Measurements from ENCODE around the gene AP1G1.

The AP1G1 gene

GRCh38 chr16:71712501-71712900 is 96.1 kb downstream of the AP1G1 start:
- Histone ChIP-seq H3K27ac (ENCODE audit: poor library complexity, severe bottlenecking) (no peak overlapping the region), H3K9me3 (ENCODE audit: severe bottlenecking) (no peaks in the 10 kb centered on the region), H3K36me3 (ENCODE audit: low read depth) (peaks cover 28% of the 10 kb centered on the region), H3K4me1 (ENCODE audit: insufficient read depth, poor library complexity, severe bottlenecking) (peaks cover 33% of the 10 kb centered on the region), H3K4me3 (ENCODE audit: severe bottlenecking) (no peak overlapping the region), H3K27me3 (ENCODE audit: insufficient read depth, poor library complexity, severe bottlenecking) (no peaks in the 10 kb centered on the region)
- no peak for DNase-seq (ENCODE audit: low spot score)
- ATAC-seq (ENCODE audit: low read depth), result no peak
- TF ChIP-seq CTCF (IDR thresholded peaks at IDR 0.05; ENCODE audit: poor library complexity, severe bottlenecking), result no peak

- ATAC-seq (ENCODE audit: low read depth), result no peak
- Histone ChIP-seq H3K36me3 (ENCODE audit: low read depth) (peaks cover 28% of the 10 kb centered on the region), H3K27me3 (ENCODE audit: insufficient read depth, poor library complexity, severe bottlenecking) (no peaks in the 10 kb centered on the region), H3K9me3 (ENCODE audit: severe bottlenecking) (no peaks in the 10 kb centered on the region), H3K4me1 (ENCODE audit: insufficient read depth, poor library complexity, severe bottlenecking) (peaks cover 35% of the 10 kb centered on the region), H3K4me3 (ENCODE audit: severe bottlenecking) (no peak overlapping the region), H3K27ac (ENCODE audit: poor library complexity, severe bottlenecking) (no peak overlapping the region)
- TF ChIP-seq CTCF (IDR thresholded peaks at IDR 0.05; ENCODE audit: poor library complexity, severe bottlenecking), result no peak
- no peak for DNase-seq (ENCODE audit: low spot score)
Measured at GRCh38 chr16:71711789-71712188, 96.8 kb downstream of the AP1G1 start.

GRCh38 chr16:71709229-71709781 is 99.3 kb downstream of the AP1G1 start:
- H3K9me3 ChIP-seq (ENCODE audit: severe bottlenecking), result no peaks in the 10 kb centered on the region
- DNase-seq (ENCODE audit: low spot score), result no peak
- H3K36me3 ChIP-seq (ENCODE audit: low read depth), result peaks cover 20% of the 10 kb centered on the region
- ATAC-seq (ENCODE audit: low read depth), result peak; percentile 40
- H3K27me3 ChIP-seq (ENCODE audit: insufficient read depth, poor library complexity, severe bottlenecking), result no peaks in the 10 kb centered on the region
- peak overlapping the region; percentile 64 for H3K27ac ChIP-seq (ENCODE audit: poor library complexity, severe bottlenecking)
- H3K4me1 ChIP-seq (ENCODE audit: insufficient read depth, poor library complexity, severe bottlenecking), result peaks cover 35% of the 10 kb centered on the region
- TF ChIP-seq CTCF (IDR thresholded peaks at IDR 0.05; ENCODE audit: poor library complexity, severe bottlenecking), result no peak
- H3K4me3 ChIP-seq (ENCODE audit: severe bottlenecking), result no peak overlapping the region

- no peak for DNase-seq (ENCODE audit: low spot score)
- Histone ChIP-seq H3K27me3 (ENCODE audit: insufficient read depth, poor library complexity, severe bottlenecking) (no peaks in the 10 kb centered on the region), H3K4me1 (ENCODE audit: insufficient read depth, poor library complexity, severe bottlenecking) (peaks cover 35% of the 10 kb centered on the region), H3K4me3 (ENCODE audit: severe bottlenecking) (no peak overlapping the region), H3K36me3 (ENCODE audit: low read depth) (peaks cover 16% of the 10 kb centered on the region), H3K9me3 (ENCODE audit: severe bottlenecking) (no peaks in the 10 kb centered on the region), H3K27ac (ENCODE audit: poor library complexity, severe bottlenecking) (peak overlapping the region; percentile 64)
- ATAC-seq (ENCODE audit: low read depth), result no peak
- no peak for TF ChIP-seq CTCF (IDR thresholded peaks at IDR 0.05; ENCODE audit: poor library complexity, severe bottlenecking)
Measured at GRCh38 chr16:71708696-71709095, 99.9 kb downstream of the AP1G1 start.

- DNase-seq (ENCODE audit: low spot score), result no peak
- H3K4me3 ChIP-seq (ENCODE audit: severe bottlenecking), result no peak overlapping the region
- ATAC-seq (ENCODE audit: low read depth), result no peak
- no peak for TF ChIP-seq CTCF (IDR thresholded peaks at IDR 0.05; ENCODE audit: poor library complexity, severe bottlenecking)
- no peaks in the 10 kb centered on the region for H3K9me3 ChIP-seq (ENCODE audit: severe bottlenecking)
- H3K36me3 ChIP-seq (ENCODE audit: low read depth), result peaks cover 9% of the 10 kb centered on the region
- H3K27me3 ChIP-seq (ENCODE audit: insufficient read depth, poor library complexity, severe bottlenecking), result no peaks in the 10 kb centered on the region
- H3K4me1 ChIP-seq (ENCODE audit: insufficient read depth, poor library complexity, severe bottlenecking), result peaks cover 33% of the 10 kb centered on the region
- peak overlapping the region; percentile 64 for H3K27ac ChIP-seq (ENCODE audit: poor library complexity, severe bottlenecking)
Measured at GRCh38 chr16:71707199-71707598, 101.4 kb downstream of the AP1G1 start.

Measured in RWPE2 (cell line).